Measurements from ENCODE around the gene KLRF2.

KLRF2 gene

GRCh38 chr12:9881246-9881645, at the start of gene KLRF2:
KLRF2 (plus strand) TSS chr12:9881489; CDS start chr12:9881596, 107 bp downstream.
- no peak for DNase-seq (ENCODE audit: low read depth)
- H3K4me3 ChIP-seq (ENCODE audit: low read length), result no peak within 1 kb of the TSS
- TF ChIP-seq, protein P1, sequence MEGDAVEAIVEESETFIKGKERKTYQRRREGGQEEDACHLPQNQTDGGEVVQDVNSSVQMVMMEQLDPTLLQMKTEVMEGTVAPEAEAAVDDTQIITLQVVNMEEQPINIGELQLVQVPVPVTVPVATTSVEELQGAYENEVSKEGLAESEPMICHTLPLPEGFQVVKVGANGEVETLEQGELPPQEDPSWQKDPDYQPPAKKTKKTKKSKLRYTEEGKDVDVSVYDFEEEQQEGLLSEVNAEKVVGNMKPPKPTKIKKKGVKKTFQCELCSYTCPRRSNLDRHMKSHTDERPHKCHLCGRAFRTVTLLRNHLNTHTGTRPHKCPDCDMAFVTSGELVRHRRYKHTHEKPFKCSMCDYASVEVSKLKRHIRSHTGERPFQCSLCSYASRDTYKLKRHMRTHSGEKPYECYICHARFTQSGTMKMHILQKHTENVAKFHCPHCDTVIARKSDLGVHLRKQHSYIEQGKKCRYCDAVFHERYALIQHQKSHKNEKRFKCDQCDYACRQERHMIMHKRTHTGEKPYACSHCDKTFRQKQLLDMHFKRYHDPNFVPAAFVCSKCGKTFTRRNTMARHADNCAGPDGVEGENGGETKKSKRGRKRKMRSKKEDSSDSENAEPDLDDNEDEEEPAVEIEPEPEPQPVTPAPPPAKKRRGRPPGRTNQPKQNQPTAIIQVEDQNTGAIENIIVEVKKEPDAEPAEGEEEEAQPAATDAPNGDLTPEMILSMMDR (conservative IDR thresholded peaks at IDR 0.05; ENCODE audit: low read depth, low read length), result no peak

GRCh38 chr12:9831720-9832119, 49.6 kb upstream of the KLRF2 start:
- DNase-seq (ENCODE audit: low read depth), result no peak
- H3K4me3 ChIP-seq (ENCODE audit: low read length), result no peak overlapping the region
- TF ChIP-seq, protein P1 (conservative IDR thresholded peaks at IDR 0.05; ENCODE audit: low read depth, low read length), result no peak

- no peak overlapping the region for H3K4me3 ChIP-seq (ENCODE audit: low read length)
- TF ChIP-seq, protein P1 (conservative IDR thresholded peaks at IDR 0.05; ENCODE audit: low read depth, low read length), result no peak
- DNase-seq (ENCODE audit: low read depth), result no peak
These were observed 37.9 kb upstream of the KLRF2 start for GRCh38 chr12:9843407-9843806.

DNA sequence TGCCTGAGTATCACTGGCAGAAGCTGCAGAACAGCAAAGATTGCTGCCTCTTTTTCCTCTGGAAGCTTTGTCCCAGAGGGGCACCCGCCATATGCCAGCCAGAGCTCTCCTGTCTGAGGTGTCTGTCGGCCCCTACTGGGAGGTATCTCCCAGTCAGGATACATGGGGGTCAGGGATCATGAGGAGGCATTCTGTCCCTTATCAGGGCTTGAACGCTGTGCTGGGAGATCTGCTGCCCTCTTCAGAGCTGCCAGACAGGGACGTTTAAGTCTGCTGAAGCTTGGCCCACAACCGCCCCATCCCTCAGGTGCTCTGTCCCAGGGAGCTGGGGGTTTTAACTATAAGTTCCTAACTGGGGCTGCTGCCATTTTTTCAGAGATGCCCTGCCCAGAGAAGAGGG, 32.4 kb upstream of the KLRF2 start:
- TF ChIP-seq, protein P1 (conservative IDR thresholded peaks at IDR 0.05; ENCODE audit: low read depth, low read length), result no peak
- DNase-seq (ENCODE audit: low read depth), result no peak
- H3K4me3 ChIP-seq (ENCODE audit: low read length), result no peak overlapping the region

DNA sequence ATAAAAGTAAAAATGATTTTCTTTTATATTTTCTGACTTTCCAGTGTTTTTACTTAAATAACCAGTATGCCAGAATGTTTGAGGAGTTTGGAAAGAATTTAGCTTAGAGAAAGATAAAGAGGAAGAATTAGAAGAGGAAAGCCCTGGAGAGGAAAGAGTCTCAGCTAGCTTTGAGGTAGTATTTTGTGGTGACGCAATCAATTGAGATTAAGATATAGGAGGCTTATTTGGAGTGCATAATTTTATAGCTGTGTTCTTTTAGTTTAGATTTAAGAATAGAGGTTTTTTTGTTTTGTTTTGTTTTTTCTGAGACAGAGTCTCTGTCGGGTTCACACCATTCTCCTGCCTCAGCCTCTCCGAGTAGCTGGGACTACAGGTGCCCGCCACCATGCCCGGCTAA, 30.2 kb upstream of the KLRF2 start:
- no peak overlapping the region for H3K4me3 ChIP-seq (ENCODE audit: low read length)
- no peak for DNase-seq (ENCODE audit: low read depth)
- TF ChIP-seq, protein P1 (conservative IDR thresholded peaks at IDR 0.05; ENCODE audit: low read depth, low read length), result no peak

GRCh38 chr12:9851927-9852326, 29.4 kb upstream of the KLRF2 start:
- no peak for DNase-seq (ENCODE audit: low read depth)
- TF ChIP-seq, protein P1 (conservative IDR thresholded peaks at IDR 0.05; ENCODE audit: low read depth, low read length), result no peak
- H3K4me3 ChIP-seq (ENCODE audit: low read length), result no peak overlapping the region

GRCh38 chr12:9856151-9856550, 25.1 kb upstream of the KLRF2 start:
- no peak overlapping the region for H3K4me3 ChIP-seq (ENCODE audit: low read length)
- TF ChIP-seq, protein P1 (conservative IDR thresholded peaks at IDR 0.05; ENCODE audit: low read depth, low read length), result no peak
- no peak for DNase-seq (ENCODE audit: low read depth)
